HepG2 (cell line): ENCODE data around the gene RNF208. TPM values are rescaled to one million over a fixed set of nuclear protein-coding genes. Genes with fewer than 3 reads are reported as not detected.
A peak's percentile ranks its signal among the peaks of the same experiment; 100 is the strongest.

Source experiments
- ATF4 ChIP-seq, 2 experiments: fragments of 450-650 bp in 1 of 2; sonication (generic) in 1 of 2; formaldehyde crosslinking; IDR thresholded peaks; 2 replicates each; pipeline versions ENCODE4 v1.5.0 to v1.8.0; 2020 to 2022; ENCODE audit warnings: mild to moderate bottlenecking in 1 of 2, missing genetic modification reagents in 1 of 2
- CBX2 ChIP-seq, 2 experiments: fragments of 200-600 bp in 1 of 2; sonication (generic); formaldehyde crosslinking in 1 of 2; IDR thresholded peaks; 2 replicates each; pipeline versions ENCODE4 v1.7.0 to v1.8.1; 2018 to 2022; ENCODE audit warnings: low read depth in 2 of 2, low read length in 1 of 2, mild to moderate bottlenecking in 1 of 2, missing genetic modification reagents in 1 of 2
- CCDC6 ChIP-seq: sonication (generic); formaldehyde crosslinking; IDR thresholded peaks from 2 replicates; pipeline ENCODE4 v1.8.1; 2022; ENCODE audit warnings: mild to moderate bottlenecking, missing genetic modification reagents, moderate library complexity
- DMAP1 ChIP-seq: IDR thresholded peaks from 2 replicates; pipeline ENCODE4 v1.6.1; 2016
- DMTF1 ChIP-seq: sonication (generic); formaldehyde crosslinking; IDR thresholded peaks from 2 replicates; pipeline ENCODE4 v1.4.0; 2020; ENCODE audit warnings: mild to moderate bottlenecking, missing genetic modification reagents
- ELF4 ChIP-seq: sonication (generic); formaldehyde crosslinking; IDR thresholded peaks from 2 replicates; pipeline ENCODE4 v1.5.0; 2020; ENCODE audit warnings: missing genetic modification reagents, mild to moderate bottlenecking, moderate library complexity, borderline replicate concordance
- HCFC1 ChIP-seq: fragments of 150-350 bp; IDR thresholded peaks from 2 replicates; pipeline ENCODE4 v1.6.1; 2014; ENCODE audit warnings: low read depth, low read length
- KLF13 ChIP-seq: sonication (generic); formaldehyde crosslinking; IDR thresholded peaks from 2 replicates; pipeline ENCODE4 v1.4.0; 2020; ENCODE audit warnings: mild to moderate bottlenecking, missing genetic modification reagents
- NCOA2 ChIP-seq: sonication (generic); formaldehyde crosslinking; IDR thresholded peaks from 2 replicates; pipeline ENCODE4 v1.8.0; 2022; ENCODE audit warnings: inconsistent platforms
- NPAS2 ChIP-seq: sonication (generic); formaldehyde crosslinking; IDR thresholded peaks from 2 replicates; pipeline ENCODE4 v1.8.0; 2022; ENCODE audit warnings: mild to moderate bottlenecking, missing genetic modification reagents, borderline replicate concordance
- SMAD3 ChIP-seq: sonication (generic); formaldehyde crosslinking; IDR thresholded peaks from 2 replicates; pipeline ENCODE4 v1.4.0; 2020; ENCODE audit warnings: missing genetic modification reagents
- SOX5 ChIP-seq: IDR thresholded peaks from 2 replicates; pipeline ENCODE4 v1.6.1; 2016; ENCODE audit warnings: borderline replicate concordance
- YEATS2 ChIP-seq: sonication (generic); formaldehyde crosslinking; IDR thresholded peaks from 2 replicates; pipeline ENCODE4 v1.4.0; 2020; ENCODE audit warnings: missing genetic modification reagents, borderline replicate concordance
- ZNF101 ChIP-seq: sonication (generic); formaldehyde crosslinking; IDR thresholded peaks from 2 replicates; pipeline ENCODE4 v1.4.0; 2020; ENCODE audit warnings: mild to moderate bottlenecking, low read depth, missing genetic modification reagents, borderline replicate concordance
- ZNF572 ChIP-seq: sonication (generic); formaldehyde crosslinking; IDR thresholded peaks from 2 replicates; pipeline ENCODE4 v1.5.1; 2020; ENCODE audit warnings: mild to moderate bottlenecking, missing genetic modification reagents
- ZNF589 ChIP-seq: sonication (generic); formaldehyde crosslinking; conservative IDR thresholded peaks from 2 replicates; pipeline ENCODE4 v1.8.0; 2022; ENCODE audit warnings: mild to moderate bottlenecking, moderate library complexity, missing genetic modification reagents
- ZNF629 ChIP-seq: sonication (generic); formaldehyde crosslinking; conservative IDR thresholded peaks from 2 replicates; pipeline ENCODE4 v1.5.0; 2020; ENCODE audit warnings: missing genetic modification reagents
- ZNF687 ChIP-seq: sonication (generic); formaldehyde crosslinking; IDR thresholded peaks from 2 replicates; pipeline ENCODE4 v1.5.1; 2020; ENCODE audit warnings: mild to moderate bottlenecking, missing genetic modification reagents, moderate library complexity
- ZNF720 ChIP-seq: sonication (generic); formaldehyde crosslinking; IDR thresholded peaks from 2 replicates; pipeline ENCODE4 v1.4.0; 2020; ENCODE audit warnings: missing genetic modification reagents
- ZNF788 ChIP-seq: sonication (generic); formaldehyde crosslinking; IDR thresholded peaks from 2 replicates; pipeline ENCODE4 v1.5.0; 2020; ENCODE audit warnings: mild to moderate bottlenecking, missing genetic modification reagents, borderline replicate concordance
- polyA plus RNA-seq, 8 experiments: library from polyadenylated mRNA; depleted of rRNA in 3 of 8; stranded (reverse) in 7 of 8; unstranded in 1 of 8; fragments of >200 nt; fragmentation: Illumina TruSeq in 4 of 8; extraction: Trizol in 4 of 8; gene quantifications; 2 replicates each; pipeline versions ENCODE4 v1.2.1 to v1.2.3, GENCODE V29; 2011 to 2016; ENCODE audit warnings: low read depth in 4 of 8, missing spikeins in 1 of 8, mixed read lengths in 1 of 8; ENCODE audit not compliant: insufficient read depth in 1 of 8
- total RNA-seq, 5 experiments: library from RNA; depleted of rRNA; stranded (reverse); fragments of >200 nt; fragmentation: Illumina TruSeq; extraction: Trizol; gene quantifications; 2 replicates each; pipeline ENCODE4 v1.2.3, GENCODE V29; 2016; ENCODE audit warnings: low read depth in 1 of 5
- TF ChIP-seq, protein P1 (sequence below): sonication (generic); formaldehyde crosslinking; IDR thresholded peaks from 2 replicates; pipeline ENCODE4 v1.4.0; 2020; ENCODE audit warnings: missing genetic modification reagents

RNF208 gene
- total and polyA plus RNA-seq, 2 of the 13 experiments (the other 11 are each of a cell fraction or from before 2014, with no cell fraction given): 1.6 to 2.1 TPM

DNA sequence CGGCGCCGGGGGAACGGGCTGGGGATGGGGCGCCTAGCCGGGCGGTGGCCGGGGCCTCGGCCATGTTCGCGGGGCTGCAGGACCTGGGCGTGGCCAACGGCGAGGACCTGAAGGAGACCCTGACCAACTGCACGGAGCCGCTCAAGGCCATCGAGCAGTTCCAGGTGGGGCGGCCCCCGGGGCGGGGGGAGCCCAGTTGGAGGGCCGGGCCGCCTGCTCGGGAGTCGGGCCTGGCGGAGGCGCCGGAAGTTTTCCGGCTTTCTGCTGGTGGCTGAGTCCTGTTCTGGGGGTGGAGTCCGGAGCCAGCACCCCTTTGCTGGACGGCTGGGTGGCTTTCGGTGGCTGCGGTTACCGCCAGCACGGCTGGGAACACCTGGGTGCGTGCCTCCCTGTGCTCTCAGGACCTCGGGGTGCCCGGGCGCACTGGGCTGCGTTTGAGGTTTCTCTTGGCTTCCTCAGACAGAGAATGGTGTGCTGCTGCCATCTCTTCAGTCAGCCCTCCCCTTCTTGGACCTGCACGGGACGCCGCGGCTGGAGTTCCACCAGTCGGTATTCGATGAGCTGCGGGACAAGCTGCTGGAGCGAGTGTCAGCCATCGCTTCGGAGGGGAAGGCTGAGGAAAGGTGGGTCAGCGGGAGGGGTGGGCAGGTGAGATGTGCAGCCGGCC is 33.5 kb upstream of the RNF208 start (continued):
- TF ChIP-seq CBX2 (IDR thresholded peaks at IDR 0.05; ENCODE audit: low read depth, low read length): no peak
- no peak for TF ChIP-seq CBX2 (CRISPR knock-in tag; IDR thresholded peaks at IDR 0.05; ENCODE audit: low read depth)
- TF ChIP-seq SMAD3 (CRISPR knock-in tag): no peak
- no peak for TF ChIP-seq KLF13
- no peak; the same call in 1 of the 2 replicates for TF ChIP-seq ZNF687 (CRISPR knock-in tag)
- 0 out of 2 replicates have a peak, but pooled peaks have one; percentile 20 for TF ChIP-seq CCDC6 (CRISPR knock-in tag)
- TF ChIP-seq HCFC1: no peak
- TF ChIP-seq, protein P1, sequence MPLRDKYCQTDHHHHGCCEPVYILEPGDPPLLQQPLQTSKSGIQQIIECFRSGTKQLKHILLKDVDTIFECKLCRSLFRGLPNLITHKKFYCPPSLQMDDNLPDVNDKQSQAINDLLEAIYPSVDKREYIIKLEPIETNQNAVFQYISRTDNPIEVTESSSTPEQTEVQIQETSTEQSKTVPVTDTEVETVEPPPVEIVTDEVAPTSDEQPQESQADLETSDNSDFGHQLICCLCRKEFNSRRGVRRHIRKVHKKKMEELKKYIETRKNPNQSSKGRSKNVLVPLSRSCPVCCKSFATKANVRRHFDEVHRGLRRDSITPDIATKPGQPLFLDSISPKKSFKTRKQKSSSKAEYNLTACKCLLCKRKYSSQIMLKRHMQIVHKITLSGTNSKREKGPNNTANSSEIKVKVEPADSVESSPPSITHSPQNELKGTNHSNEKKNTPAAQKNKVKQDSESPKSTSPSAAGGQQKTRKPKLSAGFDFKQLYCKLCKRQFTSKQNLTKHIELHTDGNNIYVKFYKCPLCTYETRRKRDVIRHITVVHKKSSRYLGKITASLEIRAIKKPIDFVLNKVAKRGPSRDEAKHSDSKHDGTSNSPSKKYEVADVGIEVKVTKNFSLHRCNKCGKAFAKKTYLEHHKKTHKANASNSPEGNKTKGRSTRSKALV (CRISPR knock-in tag): no peak
- no peak for TF ChIP-seq SOX5 (CRISPR knock-in tag)
- TF ChIP-seq DMTF1 (CRISPR knock-in tag): no peak
- TF ChIP-seq ZNF788 (CRISPR knock-in tag): peak; percentile 38; the same call in 1 of the 2 replicates
- TF ChIP-seq ZNF572 (CRISPR knock-in tag): no peak
- TF ChIP-seq DMAP1 (CRISPR knock-in tag): peak; percentile 45; the same call in 1 of the 2 replicates
- TF ChIP-seq ZNF589 (CRISPR knock-in tag): no peak; the same call in 1 of the 2 replicates
- TF ChIP-seq ELF4: no peak
- no peak for TF ChIP-seq ZNF101 (CRISPR knock-in tag)
- no peak for TF ChIP-seq ZNF720 (CRISPR knock-in tag)
- no peak for TF ChIP-seq NPAS2 (CRISPR knock-in tag)
- no peak for TF ChIP-seq NCOA2 (CRISPR knock-in tag)
- no peak for TF ChIP-seq YEATS2 (CRISPR knock-in tag)
- TF ChIP-seq ZNF629: no peak
- 0 out of 4 replicates have a peak, but pooled peaks of 1 of the 2 experiments have one; percentile 1 for TF ChIP-seq ATF4 (CRISPR knock-in tag; IDR thresholded peaks at IDR 0.05)
